Measurements from ENCODE around the gene KCNJ6. TPM values are rescaled to one million over a fixed set of nuclear protein-coding genes. Genes with fewer than 3 reads are reported as not detected.

KCNJ6 gene
- total RNA-seq, 1 experiment from 2014 or later: not detected

DNA sequence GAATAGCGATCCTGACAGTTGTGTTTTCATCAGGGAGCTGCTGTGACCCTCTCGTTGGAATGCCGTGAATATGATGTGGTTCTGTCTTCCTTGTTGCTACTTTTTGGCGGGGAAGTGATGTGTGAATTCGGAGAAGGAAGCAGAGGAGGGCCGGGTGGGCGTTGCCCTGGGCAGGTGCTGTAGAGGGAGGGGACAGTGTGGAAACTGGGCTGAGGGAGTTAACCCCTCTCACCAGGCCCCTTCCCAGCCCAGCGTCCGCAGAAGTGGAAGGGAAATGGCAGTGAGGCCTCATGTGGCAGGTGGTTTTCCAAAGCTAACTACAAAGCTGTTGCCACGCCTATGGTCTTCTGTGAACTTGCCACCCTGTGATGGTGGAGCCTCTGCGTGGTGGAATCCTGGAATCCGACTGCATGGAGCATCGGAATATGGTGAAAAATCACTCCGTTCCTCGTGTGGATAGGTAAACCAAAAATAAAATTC lies 321.7 kb downstream of the KCNJ6 start:
- no TSS peak for BruUV-seq (replicated peaks)
- Histone ChIP-seq H3K4me1 (ENCODE audit: control insufficient read depth, insufficient read depth, low read length) (no peaks in the 10 kb centered on the region), H3K36me3 (ENCODE audit: control insufficient read depth, insufficient read depth, low read length) (no peaks in the 10 kb centered on the region), H3K27ac (ENCODE audit: low read length) (no peak overlapping the region), H3K4me3 (ENCODE audit: low read depth in 2 of 2, low read length in 2 of 2) (no peak overlapping the region), H3K27me3 (ENCODE audit: control insufficient read depth, insufficient read depth, low read length) (no peaks in the 10 kb centered on the region), H3K9me3 (ENCODE audit: control insufficient read depth, insufficient read depth, low read depth, low read length) (no peaks in the 10 kb centered on the region)
- ChIA-PET CTCF (no interaction called here), POLR2A (no interaction called here)
- intact Hi-C loops (cut with micrococcal nuclease; ENCODE audit: unreplicated experiment): no loop called here
- in situ Hi-C loops (cut with HindIII; ENCODE audit: low pct_unique_long_range_greater_than_20kb, low sequenced_read_pairs): no loop called here
- DNase-seq (ENCODE audit: low read depth, low spot score) (no peak), ATAC-seq (no peak)
- TF ChIP-seq, protein P1, sequence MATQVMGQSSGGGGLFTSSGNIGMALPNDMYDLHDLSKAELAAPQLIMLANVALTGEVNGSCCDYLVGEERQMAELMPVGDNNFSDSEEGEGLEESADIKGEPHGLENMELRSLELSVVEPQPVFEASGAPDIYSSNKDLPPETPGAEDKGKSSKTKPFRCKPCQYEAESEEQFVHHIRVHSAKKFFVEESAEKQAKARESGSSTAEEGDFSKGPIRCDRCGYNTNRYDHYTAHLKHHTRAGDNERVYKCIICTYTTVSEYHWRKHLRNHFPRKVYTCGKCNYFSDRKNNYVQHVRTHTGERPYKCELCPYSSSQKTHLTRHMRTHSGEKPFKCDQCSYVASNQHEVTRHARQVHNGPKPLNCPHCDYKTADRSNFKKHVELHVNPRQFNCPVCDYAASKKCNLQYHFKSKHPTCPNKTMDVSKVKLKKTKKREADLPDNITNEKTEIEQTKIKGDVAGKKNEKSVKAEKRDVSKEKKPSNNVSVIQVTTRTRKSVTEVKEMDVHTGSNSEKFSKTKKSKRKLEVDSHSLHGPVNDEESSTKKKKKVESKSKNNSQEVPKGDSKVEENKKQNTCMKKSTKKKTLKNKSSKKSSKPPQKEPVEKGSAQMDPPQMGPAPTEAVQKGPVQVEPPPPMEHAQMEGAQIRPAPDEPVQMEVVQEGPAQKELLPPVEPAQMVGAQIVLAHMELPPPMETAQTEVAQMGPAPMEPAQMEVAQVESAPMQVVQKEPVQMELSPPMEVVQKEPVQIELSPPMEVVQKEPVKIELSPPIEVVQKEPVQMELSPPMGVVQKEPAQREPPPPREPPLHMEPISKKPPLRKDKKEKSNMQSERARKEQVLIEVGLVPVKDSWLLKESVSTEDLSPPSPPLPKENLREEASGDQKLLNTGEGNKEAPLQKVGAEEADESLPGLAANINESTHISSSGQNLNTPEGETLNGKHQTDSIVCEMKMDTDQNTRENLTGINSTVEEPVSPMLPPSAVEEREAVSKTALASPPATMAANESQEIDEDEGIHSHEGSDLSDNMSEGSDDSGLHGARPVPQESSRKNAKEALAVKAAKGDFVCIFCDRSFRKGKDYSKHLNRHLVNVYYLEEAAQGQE (IDR thresholded peaks at IDR 0.05; ENCODE audit: insufficient read depth in 1 of 2, low read depth in 2 of 2, low read length in 1 of 2): no peak

DNA sequence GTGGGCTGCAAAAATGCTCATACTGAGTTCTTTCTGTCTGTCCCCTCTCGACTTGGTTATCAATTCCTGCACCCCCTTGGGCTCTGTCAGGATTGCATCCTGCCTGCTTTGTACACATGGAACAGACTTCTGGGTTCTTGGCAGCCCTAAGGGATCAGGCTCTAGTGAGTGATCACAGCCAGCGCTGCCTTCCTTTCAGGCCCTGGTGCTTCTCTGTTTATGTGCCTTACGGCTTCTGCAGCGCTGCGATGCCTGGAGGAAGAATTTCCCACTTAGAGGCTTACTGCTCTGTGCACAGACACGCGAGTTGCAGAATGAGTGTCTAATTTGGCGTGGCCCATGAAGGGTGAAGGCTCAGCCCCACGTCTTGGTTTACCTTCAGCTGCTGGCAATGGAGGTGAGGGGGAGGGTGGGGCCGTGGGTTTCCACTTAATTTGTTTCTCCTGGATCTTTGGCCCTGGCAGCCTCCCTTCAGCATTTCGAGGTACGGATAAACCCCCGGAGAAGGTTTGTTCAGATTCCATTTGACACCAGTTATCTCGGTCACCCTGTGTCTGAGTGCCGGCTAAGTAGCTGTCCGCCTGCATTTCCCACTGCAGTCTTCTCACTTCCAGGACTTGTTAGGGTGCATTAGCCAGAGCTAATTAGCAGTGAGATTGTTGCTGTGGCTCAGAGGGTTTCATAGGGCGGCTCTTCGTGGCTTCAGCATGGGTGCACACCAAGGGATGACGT lies 322.4 kb downstream of the KCNJ6 start:
- intact Hi-C loops (cut with micrococcal nuclease; ENCODE audit: unreplicated experiment): no loop called here
- POLR2A ChIA-PET: no interaction called here
- no peak for TF ChIP-seq SIN3A (IDR thresholded peaks at IDR 0.05; ENCODE audit: borderline replicate concordance, insufficient read depth, low read depth, low read length)
- no peak for TF ChIP-seq TCF7L2 (IDR thresholded peaks at IDR 0.05; ENCODE audit: low read depth, low read length)
- TF ChIP-seq POLR2AphosphoS5 (IDR thresholded peaks at IDR 0.05; ENCODE audit: low read depth, low read length): no peak
- no peak; the same call in 1 of the 2 replicates for ATAC-seq
- Histone ChIP-seq H3K4me3 (ENCODE audit: low read depth in 2 of 2, low read length in 2 of 2) (no peak overlapping the region), H3K36me3 (ENCODE audit: control insufficient read depth, insufficient read depth, low read length) (no peaks in the 10 kb centered on the region), H3K27ac (ENCODE audit: low read length) (no peak overlapping the region), H3K27me3 (ENCODE audit: control insufficient read depth, insufficient read depth, low read length) (no peaks in the 10 kb centered on the region), H3K4me1 (ENCODE audit: control insufficient read depth, insufficient read depth, low read length) (no peaks in the 10 kb centered on the region), H3K9me3 (ENCODE audit: control insufficient read depth, insufficient read depth, low read depth, low read length) (no peaks in the 10 kb centered on the region)
- CTCF ChIA-PET: no interaction called here
- no TSS peak for BruUV-seq (replicated peaks)
- DNase-seq (ENCODE audit: low read depth, low spot score): no peak
- in situ Hi-C loops (cut with HindIII; ENCODE audit: low pct_unique_long_range_greater_than_20kb, low sequenced_read_pairs): no loop called here

DNA sequence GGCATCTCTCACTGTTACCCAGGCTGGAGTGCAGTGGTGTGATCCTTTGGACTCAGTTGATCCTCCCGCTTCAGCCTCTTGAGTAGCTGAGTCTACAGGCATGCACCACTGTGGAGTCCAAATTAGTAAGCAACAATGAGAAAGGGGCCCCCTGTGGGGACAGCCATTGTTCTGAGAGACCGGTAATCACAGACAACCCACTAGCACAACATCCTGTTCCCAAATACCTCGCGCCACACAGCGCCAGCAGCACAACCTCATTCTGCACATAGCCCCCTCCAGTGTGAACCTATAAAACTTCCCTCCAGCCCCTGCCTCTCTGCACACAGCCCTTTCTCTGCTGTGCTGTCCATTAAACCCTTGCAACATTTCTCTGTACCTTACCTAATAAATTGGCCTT lies 323.2 kb downstream of the KCNJ6 start:
- CTCF ChIA-PET: no interaction called here
- no peak for ATAC-seq
- no peaks in the 10 kb centered on the region for H3K36me3 ChIP-seq (ENCODE audit: control insufficient read depth, insufficient read depth, low read length)
- no peak overlapping the region for H3K4me3 ChIP-seq (ENCODE audit: low read depth in 2 of 2, low read length in 2 of 2)
- DNase-seq (ENCODE audit: low read depth, low spot score): no peak
- H3K4me1 ChIP-seq (ENCODE audit: control insufficient read depth, insufficient read depth, low read length): no peaks in the 10 kb centered on the region
- in situ Hi-C loops (cut with HindIII; ENCODE audit: low pct_unique_long_range_greater_than_20kb, low sequenced_read_pairs) (no loop called here), intact Hi-C loops (cut with micrococcal nuclease; ENCODE audit: unreplicated experiment) (no loop called here)
- no peaks in the 10 kb centered on the region for H3K27me3 ChIP-seq (ENCODE audit: control insufficient read depth, insufficient read depth, low read length)
- POLR2A ChIA-PET: no interaction called here
- H3K27ac ChIP-seq (ENCODE audit: low read length): no peak overlapping the region
- TF ChIP-seq, protein P1 (IDR thresholded peaks at IDR 0.05; ENCODE audit: insufficient read depth in 1 of 2, low read depth in 2 of 2, low read length in 1 of 2): no peak
- TF ChIP-seq POLR2AphosphoS5 (IDR thresholded peaks at IDR 0.05; ENCODE audit: low read depth, low read length) (no peak), TCF7L2 (IDR thresholded peaks at IDR 0.05; ENCODE audit: low read depth, low read length) (no peak), SIN3A (IDR thresholded peaks at IDR 0.05; ENCODE audit: borderline replicate concordance, insufficient read depth, low read depth, low read length) (no peak)
- TF ChIP-seq, protein P2, sequence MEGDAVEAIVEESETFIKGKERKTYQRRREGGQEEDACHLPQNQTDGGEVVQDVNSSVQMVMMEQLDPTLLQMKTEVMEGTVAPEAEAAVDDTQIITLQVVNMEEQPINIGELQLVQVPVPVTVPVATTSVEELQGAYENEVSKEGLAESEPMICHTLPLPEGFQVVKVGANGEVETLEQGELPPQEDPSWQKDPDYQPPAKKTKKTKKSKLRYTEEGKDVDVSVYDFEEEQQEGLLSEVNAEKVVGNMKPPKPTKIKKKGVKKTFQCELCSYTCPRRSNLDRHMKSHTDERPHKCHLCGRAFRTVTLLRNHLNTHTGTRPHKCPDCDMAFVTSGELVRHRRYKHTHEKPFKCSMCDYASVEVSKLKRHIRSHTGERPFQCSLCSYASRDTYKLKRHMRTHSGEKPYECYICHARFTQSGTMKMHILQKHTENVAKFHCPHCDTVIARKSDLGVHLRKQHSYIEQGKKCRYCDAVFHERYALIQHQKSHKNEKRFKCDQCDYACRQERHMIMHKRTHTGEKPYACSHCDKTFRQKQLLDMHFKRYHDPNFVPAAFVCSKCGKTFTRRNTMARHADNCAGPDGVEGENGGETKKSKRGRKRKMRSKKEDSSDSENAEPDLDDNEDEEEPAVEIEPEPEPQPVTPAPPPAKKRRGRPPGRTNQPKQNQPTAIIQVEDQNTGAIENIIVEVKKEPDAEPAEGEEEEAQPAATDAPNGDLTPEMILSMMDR (IDR thresholded peaks at IDR 0.05): no peak
- no TSS peak for BruUV-seq (replicated peaks)
- H3K9me3 ChIP-seq (ENCODE audit: control insufficient read depth, insufficient read depth, low read depth, low read length): no peaks in the 10 kb centered on the region
